ES-I3 (cell line): ENCODE data around the gene MVB12A.

Experiments used
- H3K36me3 ChIP-seq: 2 replicates; pipeline ENCODE4 v1.6.1; 2013; ENCODE audit warnings: mild to moderate bottlenecking, low read length, control low read depth, moderate library complexity; ENCODE audit not compliant: insufficient read depth
- H3K4me1 ChIP-seq: 2 replicates; pipeline ENCODE4 v1.6.1; 2013; ENCODE audit warnings: mild to moderate bottlenecking, control low read depth, low read length; ENCODE audit not compliant: insufficient read depth
- H3K9ac ChIP-seq: 2 replicates; pipeline ENCODE4 v1.6.1; 2013; ENCODE audit warnings: low read depth, mild to moderate bottlenecking, low read length, moderate library complexity
- H3K9me3 ChIP-seq: 2 replicates; pipeline ENCODE4 v1.6.1; 2013; ENCODE audit warnings: mild to moderate bottlenecking, low read length, moderate library complexity; ENCODE audit not compliant: control insufficient read depth, insufficient read depth

MVB12A gene

GRCh38 chr19:17394891-17395415 is 24.9 kb upstream of the MVB12A start:
- H3K36me3 ChIP-seq, result no peaks in the 10 kb centered on the region; the same call in 1 of the 2 replicates
- H3K4me1 ChIP-seq, result no peaks in the 10 kb centered on the region; the same call in 1 of the 2 replicates
- H3K9me3 ChIP-seq, result no peaks in the 10 kb centered on the region
- no peak overlapping the region for H3K9ac ChIP-seq

GRCh38 chr19:17398902-17399527 is 20.8 kb upstream of the MVB12A start:
- Histone ChIP-seq H3K36me3 (no peaks in the 10 kb centered on the region; the same call in 1 of the 2 replicates), H3K4me1 (no peaks in the 10 kb centered on the region), H3K9ac (no peak overlapping the region), H3K9me3 (no peaks in the 10 kb centered on the region)

- no peak overlapping the region for H3K9ac ChIP-seq
- no peaks in the 10 kb centered on the region; the same call in 1 of the 2 replicates for H3K36me3 ChIP-seq
- peaks cover 15% of the 10 kb centered on the region for H3K4me1 ChIP-seq
- H3K9me3 ChIP-seq, result no peaks in the 10 kb centered on the region
Measured at GRCh38 chr19:17401628-17402027, 18.2 kb upstream of the MVB12A start.

GRCh38 chr19:17402982-17403855 is 16.6 kb upstream of the MVB12A start:
- Histone ChIP-seq H3K36me3 (no peaks in the 10 kb centered on the region; the same call in 1 of the 2 replicates), H3K9ac (peak overlapping the region; percentile 93), H3K4me1 (peaks cover 19% of the 10 kb centered on the region), H3K9me3 (no peaks in the 10 kb centered on the region)

DNA sequence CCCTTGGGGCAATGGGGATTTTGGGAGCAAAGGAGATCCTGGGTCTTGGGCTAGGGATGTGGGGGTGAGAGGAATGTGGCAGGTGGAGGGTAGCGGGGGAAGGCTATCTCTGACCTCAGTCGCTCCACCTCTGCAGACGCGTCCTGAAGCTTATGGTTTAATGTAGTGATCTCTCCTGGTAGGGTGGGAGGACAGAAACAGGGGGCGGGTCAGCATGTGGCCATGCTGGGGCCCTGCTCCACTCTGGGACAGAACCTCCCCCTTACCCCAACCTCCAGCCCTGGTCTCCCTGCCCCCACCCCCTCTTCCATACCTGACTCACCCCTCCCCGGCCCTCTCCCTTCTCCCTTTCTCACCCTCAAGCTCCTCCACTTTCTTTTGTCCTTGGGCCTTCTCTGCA is 15.8 kb upstream of the MVB12A start:
- H3K9ac ChIP-seq, result peak overlapping the region; percentile 93

DNA sequence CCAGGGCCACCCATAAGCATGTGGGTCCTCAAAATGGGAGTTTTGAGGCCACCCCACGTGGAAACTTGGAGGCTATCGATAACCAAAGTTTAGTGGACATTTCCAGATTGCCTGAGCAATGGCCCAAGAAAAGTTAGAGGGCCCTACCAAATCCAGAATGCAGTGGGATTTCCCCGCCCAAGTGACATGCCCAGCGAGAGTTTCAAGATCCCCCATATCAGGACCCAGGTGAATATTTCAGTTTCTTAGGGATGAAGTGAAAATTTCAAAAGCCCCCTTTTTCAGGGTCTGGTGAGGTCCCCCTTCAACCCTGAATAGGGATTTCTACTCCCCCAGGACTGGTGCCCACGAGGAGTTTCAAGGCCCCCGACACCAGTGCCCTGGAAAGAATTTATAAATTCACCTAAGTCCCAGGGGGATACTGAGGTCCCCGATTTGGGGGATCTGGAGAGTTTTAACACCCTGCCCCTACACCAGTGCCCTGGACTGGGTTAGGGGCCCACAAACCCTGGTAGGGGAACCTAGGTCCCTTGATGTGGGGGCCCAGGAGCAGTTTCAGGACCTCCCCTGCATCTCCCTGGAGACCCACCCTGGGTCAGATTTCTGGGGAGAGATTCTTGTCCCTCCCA is 15.1 kb upstream of the MVB12A start:
- Histone ChIP-seq H3K9ac (peak overlapping the region; percentile 93), H3K36me3 (no peaks in the 10 kb centered on the region), H3K9me3 (no peaks in the 10 kb centered on the region), H3K4me1 (peaks cover 19% of the 10 kb centered on the region)

More for the DNA sequence above, 15.8 kb upstream of the MVB12A start:
- peaks cover 19% of the 10 kb centered on the region for H3K4me1 ChIP-seq
- H3K9me3 ChIP-seq, result no peaks in the 10 kb centered on the region
- H3K36me3 ChIP-seq, result no peaks in the 10 kb centered on the region

DNA sequence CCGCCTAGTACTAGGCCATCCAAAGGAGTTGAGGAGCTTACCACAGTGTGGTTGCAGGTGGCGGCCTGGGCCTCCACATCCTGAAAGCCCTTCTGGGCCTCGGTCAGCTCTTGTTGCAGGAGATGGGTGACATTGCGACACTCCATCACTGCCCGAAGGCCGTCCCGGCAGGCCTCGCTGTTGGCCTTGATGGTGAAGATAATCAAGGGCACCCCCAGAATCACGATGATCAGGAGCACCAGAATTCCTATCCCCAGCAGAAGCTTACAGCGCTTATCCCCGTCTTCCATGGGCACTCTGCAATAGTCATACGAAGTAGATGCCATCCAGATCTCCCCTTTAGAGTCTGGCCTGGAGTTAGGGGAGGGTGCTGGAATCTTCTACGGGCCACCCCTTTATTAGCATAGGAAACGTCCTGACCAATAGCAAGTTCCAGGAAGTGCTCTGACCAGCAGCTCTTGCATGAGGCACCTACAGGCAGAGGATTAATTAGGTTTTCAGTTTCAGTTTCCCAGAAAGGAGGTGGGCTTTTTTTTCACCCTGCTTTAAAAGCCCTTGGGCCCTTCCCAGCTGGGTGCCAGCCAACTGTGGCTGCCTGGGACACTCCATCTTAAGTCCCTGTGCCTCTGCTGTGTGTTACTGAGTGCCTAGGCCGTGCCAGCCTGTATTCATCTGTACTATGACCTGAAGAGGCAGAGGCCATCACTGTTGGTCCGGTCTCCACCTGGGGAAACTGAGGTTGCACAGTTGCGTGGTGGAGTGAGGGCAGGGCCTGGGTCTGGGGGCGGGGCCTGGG is 14.4 kb upstream of the MVB12A start, which contains the start of gene BST2:
Gene BST2 (minus strand): TSS at position 381 of the 796 bp plus-strand sequence. CDS start 55 bp downstream, at position 326.
- Histone ChIP-seq H3K4me1 (peaks cover 19% of the 10 kb centered on the region), H3K9me3 (no peaks in the 10 kb centered on the region), H3K9ac (peak within 1 kb of the TSS; percentile 93), H3K36me3 (no peaks in the 10 kb centered on the region)

DNA sequence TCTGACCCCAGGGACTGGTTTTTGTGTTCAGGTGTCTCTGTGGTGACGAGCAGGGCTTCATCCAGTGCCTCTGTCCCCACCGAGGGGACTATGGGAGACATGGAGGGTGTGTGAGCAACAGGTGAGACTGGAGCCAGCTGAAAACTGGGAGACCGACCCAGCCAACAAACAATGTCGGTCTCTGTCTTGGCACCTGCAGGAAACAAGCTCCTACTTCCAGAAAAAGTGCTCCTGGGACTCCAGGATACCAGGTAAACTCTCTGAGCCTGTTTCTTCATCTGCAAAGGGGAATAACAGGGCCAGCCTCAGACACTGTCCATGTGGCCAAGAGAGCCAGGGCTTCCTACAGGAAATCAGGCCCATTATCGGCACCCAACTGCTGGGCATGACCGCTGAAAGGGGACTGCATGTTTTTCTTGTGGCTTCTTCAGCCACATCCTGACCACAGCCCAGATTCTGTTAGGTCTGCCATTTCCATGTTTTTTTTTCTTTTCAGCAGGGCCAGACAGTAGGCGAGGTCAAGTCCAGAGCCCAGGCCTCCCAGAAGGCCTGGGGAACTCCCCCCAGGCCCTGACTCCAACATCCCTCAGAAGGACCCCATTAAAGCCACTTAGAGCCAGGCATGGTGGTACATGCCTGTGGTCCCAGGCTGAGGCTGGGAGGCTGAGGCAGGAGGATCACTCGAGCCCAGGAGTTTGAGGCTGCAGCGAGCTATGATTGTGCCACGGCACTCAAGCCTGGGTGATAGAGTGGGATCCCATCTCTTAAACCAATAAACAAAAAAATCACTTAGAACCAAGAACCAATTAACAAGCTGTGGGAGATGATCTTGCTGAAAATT is 13.6 kb upstream of the MVB12A start:
- Histone ChIP-seq H3K4me1 (peaks cover 19% of the 10 kb centered on the region), H3K36me3 (no peaks in the 10 kb centered on the region), H3K9ac (no peak overlapping the region), H3K9me3 (no peaks in the 10 kb centered on the region)

DNA sequence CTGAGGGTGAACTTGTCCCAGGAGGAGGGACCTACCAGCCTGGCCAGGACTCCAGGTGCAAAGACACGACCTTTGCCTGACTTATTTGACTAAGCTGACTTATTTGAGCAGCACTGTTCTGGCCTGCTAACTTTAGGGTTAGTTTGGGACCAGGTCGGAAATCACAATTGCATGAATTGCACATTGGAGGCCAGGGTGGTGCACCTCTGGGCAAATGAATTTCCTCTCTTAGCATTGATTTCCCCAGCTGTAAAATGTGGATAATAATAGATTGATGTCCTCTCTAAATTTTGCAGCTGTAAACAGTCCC is 13.0 kb upstream of the MVB12A start:
- Histone ChIP-seq H3K9ac (peak overlapping the region; percentile 19), H3K4me1 (peaks cover 19% of the 10 kb centered on the region), H3K36me3 (no peaks in the 10 kb centered on the region), H3K9me3 (no peaks in the 10 kb centered on the region)

- H3K4me1 ChIP-seq, result peaks cover 19% of the 10 kb centered on the region
- no peaks in the 10 kb centered on the region for H3K9me3 ChIP-seq
- no peak overlapping the region for H3K9ac ChIP-seq
- H3K36me3 ChIP-seq, result no peaks in the 10 kb centered on the region
Measured at GRCh38 chr19:17409990-17410389, 9.9 kb upstream of the MVB12A start.

DNA sequence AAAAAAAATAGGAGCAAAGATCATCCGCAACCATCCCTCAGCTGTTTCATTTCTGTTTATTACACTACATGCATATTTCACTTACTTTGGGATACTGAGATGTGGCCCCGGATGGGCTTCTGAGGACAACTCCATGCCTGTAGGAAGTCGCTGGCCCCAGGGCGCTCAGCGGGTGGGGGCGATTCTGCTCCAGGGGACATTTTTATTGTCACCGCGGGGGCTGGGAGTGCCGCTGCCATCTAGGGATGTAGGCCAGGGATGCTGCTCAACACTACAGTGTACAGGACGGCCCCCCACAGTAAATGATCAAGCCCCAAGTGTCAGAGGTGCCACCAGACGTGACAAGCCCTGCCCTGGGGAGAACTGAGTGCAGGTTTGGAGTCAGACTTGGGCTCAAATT is 8.0 kb upstream of the MVB12A start:
- Histone ChIP-seq H3K36me3 (no peaks in the 10 kb centered on the region), H3K9me3 (no peaks in the 10 kb centered on the region), H3K9ac (no peak overlapping the region), H3K4me1 (peaks cover 13% of the 10 kb centered on the region)

DNA sequence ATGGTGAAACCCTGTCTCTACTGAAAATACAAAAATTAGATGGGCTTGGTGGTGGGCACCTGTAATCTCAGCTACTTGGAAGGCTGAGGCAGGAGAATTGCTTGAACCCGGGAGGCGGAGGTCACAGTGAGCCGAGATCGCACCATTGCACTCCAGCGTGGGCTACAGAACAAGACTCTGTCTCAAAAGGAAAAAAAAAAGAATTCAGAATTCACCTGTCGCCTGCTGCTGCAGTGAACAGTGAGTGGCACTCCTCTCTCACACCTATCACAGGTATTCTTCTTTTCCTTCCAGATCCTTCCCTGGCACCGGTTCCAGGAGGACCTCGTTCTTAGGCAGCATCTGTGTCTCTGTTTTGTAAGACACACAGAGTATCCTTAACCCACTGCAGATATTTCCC is 5.8 kb upstream of the MVB12A start:
- no peaks in the 10 kb centered on the region for H3K36me3 ChIP-seq
- H3K4me1 ChIP-seq, result peaks cover 14% of the 10 kb centered on the region
- H3K9me3 ChIP-seq, result no peaks in the 10 kb centered on the region
- no peak overlapping the region for H3K9ac ChIP-seq

- H3K9ac ChIP-seq, result peak overlapping the region; percentile 24; the same call in 1 of the 2 replicates
- no peaks in the 10 kb centered on the region for H3K9me3 ChIP-seq
- H3K36me3 ChIP-seq, result no peaks in the 10 kb centered on the region
- H3K4me1 ChIP-seq, result peaks cover 16% of the 10 kb centered on the region
Measured at GRCh38 chr19:17415121-17415520, 4.7 kb upstream of the MVB12A start.
